GM19193 (cell line): ENCODE data around the gene SRSF4.

Experiments used
- POLR2A ChIP-seq: IDR thresholded peaks from 4 replicates; pipeline ENCODE4 v1.6.1; 2011; ENCODE audit not compliant: insufficient read depth, insufficient read length; ENCODE audit errors: extremely low read depth

SRSF4 gene

GRCh38 chr1:29180497-29181412 is 945 bp downstream of the SRSF4 start:
- no peak for TF ChIP-seq POLR2A

- TF ChIP-seq POLR2A = no peak
Measured at GRCh38 chr1:29179641-29180184, 2.0 kb downstream of the SRSF4 start.

GRCh38 chr1:29177022-29177705 is 4.5 kb downstream of the SRSF4 start:
- TF ChIP-seq POLR2A = no peak

GRCh38 chr1:29176576-29176975 is 5.1 kb downstream of the SRSF4 start:
- no peak for TF ChIP-seq POLR2A

GRCh38 chr1:29172415-29172939 is 9.2 kb downstream of the SRSF4 start:
- no peak for TF ChIP-seq POLR2A

GRCh38 chr1:29171521-29171920 is 10.2 kb downstream of the SRSF4 start:
- no peak for TF ChIP-seq POLR2A

GRCh38 chr1:29171089-29171488 is 10.6 kb downstream of the SRSF4 start:
- TF ChIP-seq POLR2A = no peak

GRCh38 chr1:29169976-29170375 is 11.7 kb downstream of the SRSF4 start:
- no peak for TF ChIP-seq POLR2A

GRCh38 chr1:29167904-29168303 is 13.8 kb downstream of the SRSF4 start:
- no peak for TF ChIP-seq POLR2A

GRCh38 chr1:29166291-29166878 is 15.3 kb downstream of the SRSF4 start:
- no peak for TF ChIP-seq POLR2A

- TF ChIP-seq POLR2A = no peak
Measured at GRCh38 chr1:29164588-29164987, 17.1 kb downstream of the SRSF4 start.

GRCh38 chr1:29162476-29163138 is 19.1 kb downstream of the SRSF4 start:
- TF ChIP-seq POLR2A = no peak

GRCh38 chr1:29162025-29162424 is 19.7 kb downstream of the SRSF4 start:
- no peak for TF ChIP-seq POLR2A

GRCh38 chr1:29159773-29160172 is 21.9 kb downstream of the SRSF4 start:
- no peak for TF ChIP-seq POLR2A

GRCh38 chr1:29157269-29157601 is 24.5 kb downstream of the SRSF4 start:
- no peak for TF ChIP-seq POLR2A
